Activated CD8-positive, alpha-beta memory T cell treated with anti-CD3 and anti-CD28 coated beads for 4 hours (primary cell): ENCODE results near the gene SELENOV.

Experiments used
- DNase-seq, 2 donors: peaks; one replicate each; pipeline ENCODE4 v3.0.0-alpha.2; 2020; ENCODE audit warnings: low read depth in 2 of 2

The SELENOV gene

DNA sequence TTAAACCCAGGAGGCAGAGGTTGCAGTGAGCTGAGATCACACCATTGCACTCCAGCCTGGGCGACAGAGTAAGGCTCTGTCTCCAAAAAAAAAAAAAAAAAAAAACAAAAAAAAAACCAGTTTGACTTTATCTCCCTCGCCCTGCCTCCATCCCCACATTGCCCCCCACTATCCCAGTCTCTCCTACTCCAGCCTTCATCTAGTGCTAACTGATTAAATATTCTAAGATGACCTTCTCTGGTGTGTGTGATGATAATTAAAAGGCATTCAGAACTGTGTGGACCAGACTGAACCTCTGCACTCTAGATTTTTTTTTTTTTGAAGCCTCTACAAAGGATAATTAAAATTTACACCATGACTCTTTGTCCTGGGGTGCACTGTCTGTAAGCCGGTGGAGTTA is 22.2 kb upstream of the SELENOV start:
- DNase-seq, result no peak

- DNase-seq, result no peak
Measured at GRCh38 chr19:39494661-39495060, 20.3 kb upstream of the SELENOV start.

DNA sequence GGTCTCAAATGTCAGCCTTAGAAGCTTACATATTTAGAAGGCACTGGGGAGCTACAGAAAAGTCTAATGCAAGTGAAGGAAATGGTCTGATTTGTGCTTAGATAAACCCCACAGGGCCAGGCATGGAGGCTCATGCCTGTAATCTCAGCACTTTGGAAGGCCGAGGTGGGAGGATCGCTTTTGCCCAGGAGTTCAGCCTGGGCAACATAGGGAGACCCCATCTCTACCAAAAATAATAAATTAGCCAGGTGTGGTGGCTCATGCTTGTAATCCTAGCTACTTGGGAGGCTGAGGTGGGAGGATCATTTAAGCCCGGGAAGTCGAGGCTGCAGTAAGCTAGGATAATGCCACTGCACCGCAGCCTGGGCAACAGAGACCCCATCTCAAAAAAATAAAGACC is 18.9 kb upstream of the SELENOV start:
- no peak for DNase-seq

DNA sequence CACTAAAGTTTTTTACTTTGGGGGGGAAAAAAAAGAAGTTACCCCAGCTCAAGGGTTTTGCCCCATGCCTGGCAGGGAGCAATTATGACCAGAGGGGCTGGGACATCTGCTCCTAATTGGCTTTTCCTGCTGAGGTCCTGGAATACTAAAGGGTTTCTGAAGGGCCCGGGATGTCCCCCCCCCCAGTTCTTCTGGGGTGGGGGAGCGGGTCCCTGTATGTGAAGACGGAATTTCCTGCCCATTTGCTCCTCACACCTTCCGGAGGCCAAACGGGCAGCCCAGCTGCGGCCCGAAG is 17.3 kb upstream of the SELENOV start:
- no peak for DNase-seq

DNA sequence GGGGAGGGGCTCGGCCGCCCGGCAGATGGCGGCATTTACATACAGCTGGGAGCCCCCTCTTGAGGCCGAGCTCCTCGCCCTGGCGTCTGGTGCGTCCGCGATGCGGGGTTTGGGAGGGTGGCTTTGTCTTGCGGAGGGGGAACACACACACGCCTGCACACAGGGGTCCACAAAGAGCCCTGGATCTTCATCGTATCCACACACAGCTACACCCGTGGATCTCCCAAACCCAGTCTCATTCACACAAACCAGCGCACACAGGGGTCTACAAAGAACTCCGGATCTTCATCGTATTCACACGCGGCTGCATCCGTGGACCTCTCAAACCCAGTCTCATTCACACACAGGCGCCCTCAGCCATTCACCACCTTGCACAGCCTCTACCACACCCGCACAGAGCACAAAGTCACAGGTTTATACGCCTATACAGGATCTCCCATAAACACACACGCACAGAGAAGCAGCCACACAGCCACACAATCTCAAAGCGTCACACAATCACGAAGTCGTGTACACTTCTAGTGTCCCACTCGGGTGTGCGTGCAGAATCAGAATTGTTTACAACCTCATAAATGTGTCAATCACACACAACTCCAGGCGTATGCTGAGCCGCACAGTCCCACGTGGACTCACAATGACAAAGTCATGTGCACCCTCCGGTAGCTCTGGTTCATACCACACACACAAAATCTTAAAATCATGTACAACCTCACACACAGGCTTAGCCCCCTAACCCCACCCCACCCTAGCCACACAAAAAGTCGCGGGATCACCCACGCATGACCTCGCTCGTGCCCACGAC is 16.7 kb upstream of the SELENOV start:
- no peak for DNase-seq

DNA sequence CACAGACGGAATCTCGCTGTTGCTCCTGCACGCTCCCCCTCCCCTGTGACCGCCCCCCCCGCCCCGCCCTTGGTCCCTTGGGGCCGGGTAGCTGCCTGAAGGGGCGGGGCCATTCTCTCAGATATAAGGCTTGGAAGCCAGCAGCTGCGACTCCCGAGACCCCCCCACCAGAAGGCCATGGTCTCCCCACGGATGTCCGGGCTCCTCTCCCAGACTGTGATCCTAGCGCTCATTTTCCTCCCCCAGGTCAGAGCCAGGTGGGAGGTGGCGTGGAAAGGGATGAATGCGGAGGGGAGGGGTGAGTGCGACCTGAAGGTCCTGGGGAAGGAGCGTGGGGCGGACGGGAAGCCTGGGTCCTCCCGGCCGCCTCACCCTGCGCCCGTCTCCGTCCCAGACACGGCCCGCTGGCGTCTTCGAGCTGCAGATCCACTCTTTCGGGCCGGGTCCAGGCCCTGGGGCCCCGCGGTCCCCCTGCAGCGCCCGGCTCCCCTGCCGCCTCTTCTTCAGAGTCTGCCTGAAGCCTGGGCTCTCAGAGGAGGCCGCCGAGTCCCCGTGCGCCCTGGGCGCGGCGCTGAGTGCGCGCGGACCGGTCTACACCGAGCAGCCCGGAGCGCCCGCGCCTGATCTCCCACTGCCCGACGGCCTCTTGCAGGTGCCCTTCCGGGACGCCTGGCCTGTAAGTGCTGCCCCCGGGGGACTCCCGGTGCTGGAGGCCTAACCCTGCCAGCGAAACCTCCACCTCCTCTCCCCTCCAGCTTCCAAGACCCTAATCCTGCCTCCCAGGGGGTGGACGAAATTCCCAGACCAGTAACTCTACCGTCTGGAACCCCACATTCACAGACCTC is 15.9 kb upstream of the SELENOV start, which contains the start of gene DLL3:
Gene DLL3 (plus strand): TSS at position 150 of the 845 bp plus-strand sequence. CDS start 28 bp downstream, at position 178.
- DNase-seq, result no peak

GRCh38 chr19:39499932-39500331 is 15.0 kb upstream of the SELENOV start:
- DNase-seq, result no peak

- no peak for DNase-seq
Measured at GRCh38 chr19:39500543-39500942, 14.4 kb upstream of the SELENOV start.

GRCh38 chr19:39501340-39501739 is 13.6 kb upstream of the SELENOV start:
- DNase-seq, result no peak

- peak; percentile 44 to 45 for DNase-seq
Measured at GRCh38 chr19:39502640-39503417, 12.1 kb upstream of the SELENOV start.

DNA sequence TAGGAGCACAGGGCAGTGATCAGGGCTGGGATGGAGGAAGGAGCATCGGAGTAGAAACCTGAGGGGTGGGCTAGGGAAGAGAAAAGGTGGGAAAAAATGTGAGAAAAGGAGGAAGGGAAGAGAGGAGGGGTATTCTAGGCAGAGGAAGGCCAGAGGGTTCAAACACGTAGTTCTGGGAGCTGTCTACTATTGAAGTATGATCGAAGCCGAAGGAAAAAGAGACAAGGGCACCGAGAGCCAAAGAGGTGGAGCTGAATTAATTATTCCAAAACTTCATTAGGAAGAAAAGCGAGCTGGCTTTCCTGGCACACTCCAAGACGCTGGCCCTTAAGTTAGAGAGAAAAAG is 8.4 kb upstream of the SELENOV start:
- DNase-seq, result no peak

- no peak for DNase-seq
Measured at GRCh38 chr19:39506944-39507714, 7.8 kb upstream of the SELENOV start.

DNA sequence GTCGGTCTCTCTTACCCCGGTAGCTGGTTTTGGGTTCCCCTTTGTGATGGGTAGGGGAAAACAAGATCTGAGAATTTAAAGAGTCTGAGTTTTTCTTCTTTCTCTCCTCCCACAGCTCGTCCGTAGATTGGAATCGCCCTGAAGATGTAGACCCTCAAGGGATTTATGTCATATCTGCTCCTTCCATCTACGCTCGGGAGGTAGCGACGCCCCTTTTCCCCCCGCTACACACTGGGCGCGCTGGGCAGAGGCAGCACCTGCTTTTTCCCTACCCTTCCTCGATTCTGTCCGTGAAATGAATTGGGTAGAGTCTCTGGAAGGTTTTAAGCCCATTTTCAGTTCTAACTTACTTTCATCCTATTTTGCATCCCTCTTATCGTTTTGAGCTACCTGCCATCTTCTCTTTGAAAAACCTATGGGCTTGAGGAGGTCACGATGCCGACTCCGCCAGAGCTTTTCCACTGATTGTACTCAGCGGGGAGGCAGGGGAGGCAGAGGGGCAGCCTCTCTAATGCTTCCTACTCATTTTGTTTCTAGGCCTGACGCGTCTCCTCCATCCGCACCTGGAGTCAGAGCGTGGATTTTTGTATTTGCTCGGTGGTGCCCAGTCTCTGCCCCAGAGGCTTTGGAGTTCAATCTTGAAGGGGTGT is 7.1 kb upstream of the SELENOV start:
- no peak for DNase-seq

GRCh38 chr19:39508629-39509028 is 6.3 kb upstream of the SELENOV start:
- no peak for DNase-seq

GRCh38 chr19:39509233-39509632 is 5.7 kb upstream of the SELENOV start:
- no peak for DNase-seq

DNA sequence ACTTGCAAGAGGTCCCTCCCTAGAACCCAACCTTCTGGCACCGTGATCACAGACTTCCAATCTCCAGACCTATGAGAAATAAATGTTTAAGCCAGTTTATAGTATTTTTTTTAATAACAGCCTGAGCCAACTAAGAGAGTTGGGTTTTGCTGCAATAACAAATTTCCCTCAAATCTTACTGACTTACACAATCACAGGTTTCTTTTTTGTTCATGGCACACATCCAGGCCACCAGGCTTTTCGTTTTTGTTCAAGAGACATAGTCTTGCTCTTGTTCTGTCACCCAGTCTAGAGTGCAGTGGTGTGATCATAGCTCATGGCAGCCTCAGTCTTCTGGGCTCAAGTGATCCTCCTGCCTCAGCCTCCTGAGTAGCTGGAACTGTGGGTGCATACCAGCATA is 2.0 kb upstream of the SELENOV start:
- no peak for DNase-seq

GRCh38 chr19:39515551-39516191 is 732 bp downstream of the SELENOV start:
- DNase-seq, result no peak

DNA sequence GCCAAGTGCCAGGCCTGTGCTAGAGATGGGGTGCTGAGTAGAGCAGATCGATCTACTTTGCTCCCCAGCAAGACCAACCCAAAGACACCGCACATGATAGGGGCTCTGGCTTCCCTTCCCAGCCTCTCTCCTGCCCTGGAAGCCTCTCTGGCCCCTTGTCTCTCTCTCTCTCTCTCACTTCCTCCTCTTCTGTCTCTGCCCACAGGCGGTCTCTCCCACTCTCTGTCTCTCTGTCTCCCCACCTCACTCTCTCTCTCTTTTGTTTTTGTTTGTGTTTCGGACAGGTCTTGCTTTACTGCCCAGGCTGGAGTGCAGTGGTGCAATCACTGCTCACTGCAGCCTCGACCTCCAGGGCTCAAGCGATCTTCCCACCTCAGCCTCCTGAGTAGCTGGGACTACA is 1.3 kb downstream of the SELENOV start:
- no peak for DNase-seq

GRCh38 chr19:39517432-39517831 is 2.5 kb downstream of the SELENOV start:
- no peak for DNase-seq

DNA sequence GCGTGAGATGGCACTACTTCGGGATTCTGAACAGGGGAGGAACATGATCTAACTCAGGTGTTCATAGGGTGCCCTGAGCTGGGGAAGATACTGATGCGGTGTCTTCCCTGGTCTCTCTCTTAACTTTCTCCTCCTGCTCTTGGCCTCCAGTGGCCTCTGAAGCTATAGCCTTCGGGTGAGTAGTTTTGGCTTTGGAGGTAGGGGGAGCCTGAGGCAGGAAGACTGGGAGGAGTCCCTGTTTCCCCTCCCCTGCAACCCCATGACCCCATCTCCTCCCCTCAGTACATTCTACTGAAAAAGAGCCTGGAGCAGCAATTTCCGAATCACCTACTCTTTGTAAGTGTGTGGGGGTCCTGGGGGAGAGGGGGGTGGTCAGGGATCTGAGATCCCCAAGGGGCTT is 3.5 kb downstream of the SELENOV start:
- no peak for DNase-seq

- no peak for DNase-seq
Measured at GRCh38 chr19:39518975-39519374, 4.0 kb downstream of the SELENOV start.
